Measurements from ENCODE around the gene SFMBT2. TPM values are rescaled to one million over a fixed set of nuclear protein-coding genes. Genes with fewer than 3 reads are reported as not detected.

SFMBT2 gene
- total RNA-seq, 1 experiment from 2014 or later, result not detected

- Histone ChIP-seq H3K36me3 (ENCODE audit: control insufficient read depth, insufficient read depth, low read length) (no peaks in the 10 kb centered on the region), H3K4me3 (ENCODE audit: low read depth, low read length) (no peak overlapping the region), H3K4me1 (no peaks in the 10 kb centered on the region), H3K9me3 (no peaks in the 10 kb centered on the region), H3K27me3 (replicated peaks; ENCODE audit: control insufficient read depth, insufficient read depth, low read length) (no peaks in the 10 kb centered on the region)
- no peak for TF ChIP-seq CTCF (IDR thresholded peaks at IDR 0.05; ENCODE audit: insufficient read depth in 1 of 2, low read depth in 1 of 2, low read length in 1 of 2, severe bottlenecking in 1 of 2, unreplicated experiment in 1 of 2)
- intact Hi-C loops (cut with micrococcal nuclease; ENCODE audit: unreplicated experiment), result no loop called here
- Mint-ChIP-seq H3K4me1 (ENCODE audit: low read depth, unreplicated experiment) (no peaks in the 10 kb centered on the region), H3K36me3 (ENCODE audit: insufficient read depth, unreplicated experiment) (no peaks in the 10 kb centered on the region), H3K27me3 (ENCODE audit: insufficient read depth, unreplicated experiment) (peaks cover 14% of the 10 kb centered on the region), H3K4me3 (ENCODE audit: unreplicated experiment) (no peak overlapping the region), H3K9me3 (ENCODE audit: unreplicated experiment) (no peaks in the 10 kb centered on the region), H3K27ac (ENCODE audit: unreplicated experiment) (no peak overlapping the region)
- no TSS peak for BruUV-seq (replicated peaks)
- no peak for DNase-seq
- ChIA-PET CTCF (no interaction called here), POLR2A (no interaction called here)
Measured at GRCh38 chr10:7334642-7334964, 76.2 kb downstream of the SFMBT2 start.

GRCh38 chr10:7333961-7334641 is 76.7 kb downstream of the SFMBT2 start:
- CTCF ChIA-PET, result interaction anchor here (0.7 kb wide), 1 partner anchor 373 kb away, joined by 3 read pairs; no protein-coding TSS in a partner anchor
- Histone ChIP-seq H3K36me3 (ENCODE audit: control insufficient read depth, insufficient read depth, low read length) (no peaks in the 10 kb centered on the region), H3K27me3 (replicated peaks; ENCODE audit: control insufficient read depth, insufficient read depth, low read length) (no peaks in the 10 kb centered on the region), H3K4me3 (ENCODE audit: low read depth, low read length) (no peak overlapping the region), H3K9me3 (no peaks in the 10 kb centered on the region), H3K4me1 (no peaks in the 10 kb centered on the region)
- POLR2A ChIA-PET, result no interaction called here
- H3K27ac Mint-ChIP-seq (ENCODE audit: unreplicated experiment), result no peak overlapping the region
- no peaks in the 10 kb centered on the region for H3K36me3 Mint-ChIP-seq (ENCODE audit: insufficient read depth, unreplicated experiment)
- H3K9me3 Mint-ChIP-seq (ENCODE audit: unreplicated experiment), result peaks cover under 1% of the 10 kb centered on the region
- no peak overlapping the region for H3K4me3 Mint-ChIP-seq (ENCODE audit: unreplicated experiment)
- peaks cover 14% of the 10 kb centered on the region for H3K27me3 Mint-ChIP-seq (ENCODE audit: insufficient read depth, unreplicated experiment)
- no peak for TF ChIP-seq CTCF (IDR thresholded peaks at IDR 0.05; ENCODE audit: insufficient read depth in 1 of 2, low read depth in 1 of 2, low read length in 1 of 2, severe bottlenecking in 1 of 2, unreplicated experiment in 1 of 2)
- intact Hi-C loops (cut with micrococcal nuclease; ENCODE audit: unreplicated experiment), result no loop called here
- no TSS peak for BruUV-seq (replicated peaks)
- DNase-seq, result no peak
- H3K4me1 Mint-ChIP-seq (ENCODE audit: low read depth, unreplicated experiment), result no peaks in the 10 kb centered on the region

DNA sequence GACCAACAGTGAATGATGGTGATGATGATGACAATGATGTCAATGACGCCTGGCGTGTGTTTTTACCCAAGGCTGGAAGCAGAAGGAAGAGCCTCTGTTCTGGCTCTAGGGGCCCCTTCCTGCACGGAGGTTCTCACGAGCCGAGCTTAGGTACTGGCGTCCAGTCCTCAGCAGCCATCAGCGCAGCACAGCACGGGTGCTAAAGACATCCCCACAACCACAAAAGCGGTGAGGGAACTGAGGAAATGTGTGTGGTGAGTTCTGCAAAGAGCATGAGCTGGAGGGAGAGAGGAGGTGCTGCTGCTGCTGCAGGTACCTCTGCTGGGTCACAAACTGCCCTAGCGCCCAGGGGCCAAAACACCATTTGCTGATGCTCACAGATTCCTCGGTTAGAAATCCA is 81.6 kb downstream of the SFMBT2 start:
- no peaks in the 10 kb centered on the region for H3K36me3 ChIP-seq (ENCODE audit: control insufficient read depth, insufficient read depth, low read length)
- no peaks in the 10 kb centered on the region for H3K27me3 ChIP-seq (replicated peaks; ENCODE audit: control insufficient read depth, insufficient read depth, low read length)
- DNase-seq, result no peak
- Mint-ChIP-seq H3K36me3 (ENCODE audit: insufficient read depth, unreplicated experiment) (no peaks in the 10 kb centered on the region), H3K9me3 (ENCODE audit: unreplicated experiment) (peaks cover 12% of the 10 kb centered on the region), H3K27ac (ENCODE audit: unreplicated experiment) (no peak overlapping the region), H3K4me1 (ENCODE audit: low read depth, unreplicated experiment) (no peaks in the 10 kb centered on the region), H3K27me3 (ENCODE audit: insufficient read depth, unreplicated experiment) (peaks cover 4% of the 10 kb centered on the region), H3K4me3 (ENCODE audit: unreplicated experiment) (no peak overlapping the region)
- ChIA-PET CTCF (no interaction called here), POLR2A (no interaction called here)
- intact Hi-C loops (cut with micrococcal nuclease; ENCODE audit: unreplicated experiment), result no loop called here
- no TSS peak for BruUV-seq (replicated peaks)
- no peaks in the 10 kb centered on the region for H3K4me1 ChIP-seq
- no peak overlapping the region for H3K4me3 ChIP-seq (ENCODE audit: low read depth, low read length)
- no peak for TF ChIP-seq CTCF (IDR thresholded peaks at IDR 0.05; ENCODE audit: insufficient read depth in 1 of 2, low read depth in 1 of 2, low read length in 1 of 2, severe bottlenecking in 1 of 2, unreplicated experiment in 1 of 2)
- H3K9me3 ChIP-seq, result peaks cover 9% of the 10 kb centered on the region; the same call in 1 of the 2 replicates

Data from Caco-2 (cell line).